HG03442 (cell line): ENCODE data around the gene SPATC1L.

Experiments
- ATAC-seq: cut with Tn5 transposase; IDR thresholded peaks from one replicate; pipeline ENCODE4 v1.9.1; 2021; ENCODE audit warnings: mild to moderate bottlenecking, moderate library complexity; ENCODE audit not compliant: unreplicated experiment

Gene SPATC1L

DNA sequence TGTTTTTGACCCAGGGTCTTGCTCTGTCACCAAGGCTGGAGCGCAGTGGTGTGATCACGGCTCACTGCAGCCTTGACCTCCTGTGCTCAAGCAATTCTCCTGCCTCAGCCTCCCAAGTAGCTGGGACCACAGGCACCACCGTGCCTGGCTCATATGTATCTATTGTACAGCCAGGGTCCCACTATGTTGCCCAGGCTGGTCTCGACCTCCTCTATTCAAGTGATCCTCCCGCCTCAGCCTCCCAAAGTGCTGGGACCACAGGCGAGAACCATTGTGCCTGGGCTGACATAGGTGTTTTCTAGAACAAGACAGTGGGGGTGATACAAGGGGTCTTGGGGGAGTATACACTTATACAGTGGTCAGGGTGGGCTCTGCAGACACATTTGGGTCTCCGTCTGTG is 46.4 kb downstream of the SPATC1L start:
- ATAC-seq, result no peak

DNA sequence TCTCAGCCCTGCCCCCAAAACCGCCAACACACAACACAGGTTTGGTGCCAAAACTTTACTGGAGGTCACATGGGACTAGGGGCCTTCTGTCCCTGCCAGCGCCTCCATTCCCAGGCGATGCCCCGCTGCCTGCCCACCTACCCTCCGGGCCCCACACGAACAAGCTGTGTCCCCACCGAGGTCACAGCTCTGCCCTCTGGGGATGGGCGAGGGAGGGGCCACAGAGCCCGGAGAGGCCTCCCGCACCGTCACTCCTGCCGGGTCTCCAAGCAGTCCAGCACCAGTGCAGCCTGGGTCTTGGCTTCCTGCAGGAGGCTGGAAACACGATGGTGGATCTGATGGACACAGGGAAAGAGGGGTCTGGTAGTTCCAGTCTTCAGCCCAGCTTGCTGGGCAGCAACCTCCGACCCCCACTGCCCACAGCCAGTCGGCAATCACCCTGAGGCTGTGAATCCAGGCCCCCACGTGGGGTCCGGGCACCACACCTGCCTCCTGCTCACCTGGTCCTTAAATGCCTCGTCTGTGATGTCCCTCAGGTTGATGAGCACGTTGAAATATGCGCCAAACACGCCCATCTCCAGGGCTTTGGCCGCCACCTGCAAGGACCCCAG is 47.4 kb downstream of the SPATC1L start:
- no peak for ATAC-seq

DNA sequence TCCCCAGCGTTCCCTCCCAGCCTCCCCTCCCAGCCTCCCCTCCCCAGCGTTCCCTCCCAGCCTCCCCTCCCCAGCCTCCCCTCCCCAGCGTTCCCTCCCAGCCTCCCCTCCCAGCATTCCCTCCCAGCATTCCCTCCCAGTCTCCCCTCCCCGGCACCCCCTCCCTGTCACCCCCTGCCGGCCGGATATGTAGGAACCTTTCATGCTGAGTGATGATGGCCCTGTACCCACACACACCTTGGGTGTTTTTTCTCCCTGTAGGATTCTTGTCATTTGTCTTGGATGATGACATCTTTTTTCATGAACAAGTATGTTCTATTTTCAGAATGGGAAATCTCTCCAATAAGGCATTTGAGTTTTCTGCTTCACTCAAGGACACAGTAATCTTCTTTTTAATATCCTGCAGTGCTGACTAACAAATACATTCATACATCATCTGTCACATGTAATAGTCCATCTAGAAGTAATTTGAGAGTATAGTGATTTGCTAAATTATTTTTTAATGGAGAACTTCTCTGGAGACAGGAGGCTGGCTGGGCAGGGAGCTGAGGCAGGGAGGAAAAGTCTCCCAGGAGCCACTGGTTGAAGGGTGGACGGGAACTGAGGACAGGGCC is 48.4 kb downstream of the SPATC1L start:
- ATAC-seq, result no peak

DNA sequence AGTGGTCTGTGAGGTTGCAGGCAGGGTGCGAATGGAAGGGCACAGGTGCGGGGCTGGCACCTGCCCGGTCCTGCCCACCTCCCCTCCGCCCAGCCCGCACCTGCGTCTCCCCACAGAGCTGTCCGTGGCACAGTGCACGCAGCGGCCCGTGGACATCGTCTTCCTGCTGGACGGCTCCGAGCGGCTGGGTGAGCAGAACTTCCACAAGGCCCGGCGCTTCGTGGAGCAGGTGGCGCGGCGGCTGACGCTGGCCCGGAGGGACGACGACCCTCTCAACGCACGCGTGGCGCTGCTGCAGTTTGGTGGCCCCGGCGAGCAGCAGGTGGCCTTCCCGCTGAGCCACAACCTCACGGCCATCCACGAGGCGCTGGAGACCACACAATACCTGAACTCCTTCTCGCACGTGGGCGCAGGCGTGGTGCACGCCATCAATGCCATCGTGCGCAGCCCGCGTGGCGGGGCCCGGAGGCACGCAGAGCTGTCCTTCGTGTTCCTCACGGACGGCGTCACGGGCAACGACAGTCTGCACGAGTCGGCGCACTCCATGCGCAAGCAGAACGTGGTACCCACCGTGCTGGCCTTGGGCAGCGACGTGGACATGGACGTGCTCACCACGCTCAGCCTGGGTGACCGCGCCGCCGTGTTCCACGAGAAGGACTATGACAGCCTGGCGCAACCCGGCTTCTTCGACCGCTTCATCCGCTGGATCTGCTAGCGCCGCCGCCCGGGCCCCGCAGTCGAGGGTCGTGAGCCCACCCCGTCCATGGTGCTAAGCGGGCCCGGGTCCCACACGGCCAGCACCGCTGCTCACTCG is 52.2 kb downstream of the SPATC1L start:
- ATAC-seq, result no peak

GRCh38 chr21:46131588-46131837 is 52.7 kb downstream of the SPATC1L start:
- no peak for ATAC-seq

DNA sequence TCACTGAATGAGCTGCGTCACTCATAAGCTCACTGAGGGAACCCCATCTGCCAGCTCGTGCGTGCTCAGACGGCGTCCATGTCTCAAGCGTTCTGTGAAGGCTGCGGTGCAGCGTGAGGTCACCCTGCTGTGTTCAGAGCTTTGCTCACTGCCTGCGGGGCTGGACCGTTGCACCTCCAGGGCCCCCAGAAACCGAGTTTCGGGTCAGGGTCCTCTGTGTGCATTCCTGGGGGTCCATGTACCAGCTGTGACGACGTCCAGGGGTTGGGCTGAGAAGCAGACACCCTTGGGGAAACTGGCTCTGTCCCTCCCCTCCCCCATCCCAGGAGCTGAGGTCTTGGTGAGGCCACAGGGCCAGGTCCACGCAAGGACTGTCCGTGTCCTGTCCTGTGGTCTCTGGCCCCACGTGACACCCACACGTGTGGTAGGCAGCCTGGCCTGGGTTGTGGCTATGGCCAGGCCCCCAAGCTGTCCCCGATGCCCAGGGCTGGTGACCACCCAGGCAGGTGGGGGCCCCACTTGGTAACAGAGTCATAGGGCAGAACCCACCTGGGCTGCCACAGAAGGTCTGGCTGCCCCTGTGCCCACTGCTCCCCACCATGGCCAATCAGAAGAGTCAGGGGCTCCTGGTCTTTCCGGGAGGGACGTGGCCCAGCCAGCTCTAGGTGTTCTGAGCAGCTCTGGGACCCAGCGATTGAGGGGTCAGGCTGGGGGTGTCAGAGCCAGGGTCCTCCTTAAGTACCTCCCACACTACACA is 53.2 kb downstream of the SPATC1L start:
- no peak for ATAC-seq

DNA sequence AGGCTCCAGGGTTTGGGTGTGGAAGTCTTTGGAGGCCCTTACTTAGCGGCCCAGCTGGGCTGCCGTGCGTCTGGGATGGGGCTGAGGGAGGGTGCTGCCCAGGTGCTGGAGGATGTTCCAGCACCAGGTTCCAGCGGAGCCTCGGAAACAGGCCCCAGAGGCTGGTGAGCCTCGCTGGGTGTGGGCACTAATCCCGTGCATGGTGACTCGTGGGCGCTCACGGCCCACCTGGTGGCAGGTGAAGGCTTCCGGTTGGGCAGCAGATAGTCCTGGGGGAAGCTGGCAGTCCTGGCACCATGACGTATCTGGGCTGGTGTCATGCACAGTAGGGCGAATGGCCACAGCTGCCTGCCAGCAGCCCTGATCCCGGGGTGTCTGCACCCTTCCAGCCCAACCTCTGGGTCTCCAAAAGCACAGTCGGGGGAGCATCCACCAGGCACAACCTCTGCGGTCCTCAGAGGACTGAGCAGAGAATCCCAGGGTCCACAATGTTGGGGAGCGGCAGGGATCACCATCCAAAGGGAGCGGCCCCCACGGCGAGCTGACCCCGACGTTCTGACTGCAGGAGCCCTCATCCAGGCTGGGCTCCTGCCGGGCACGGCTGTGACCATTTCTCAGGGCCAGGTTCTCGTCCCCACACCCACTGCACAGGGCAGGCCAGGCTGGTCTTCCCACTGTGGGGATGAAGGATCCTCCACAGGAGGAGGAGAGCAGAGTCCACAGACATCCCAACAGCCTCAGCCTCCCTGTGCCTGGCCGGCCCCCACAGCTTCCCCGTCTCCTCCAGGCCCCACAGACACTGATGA is 54.2 kb downstream of the SPATC1L start:
- ATAC-seq, result no peak

DNA sequence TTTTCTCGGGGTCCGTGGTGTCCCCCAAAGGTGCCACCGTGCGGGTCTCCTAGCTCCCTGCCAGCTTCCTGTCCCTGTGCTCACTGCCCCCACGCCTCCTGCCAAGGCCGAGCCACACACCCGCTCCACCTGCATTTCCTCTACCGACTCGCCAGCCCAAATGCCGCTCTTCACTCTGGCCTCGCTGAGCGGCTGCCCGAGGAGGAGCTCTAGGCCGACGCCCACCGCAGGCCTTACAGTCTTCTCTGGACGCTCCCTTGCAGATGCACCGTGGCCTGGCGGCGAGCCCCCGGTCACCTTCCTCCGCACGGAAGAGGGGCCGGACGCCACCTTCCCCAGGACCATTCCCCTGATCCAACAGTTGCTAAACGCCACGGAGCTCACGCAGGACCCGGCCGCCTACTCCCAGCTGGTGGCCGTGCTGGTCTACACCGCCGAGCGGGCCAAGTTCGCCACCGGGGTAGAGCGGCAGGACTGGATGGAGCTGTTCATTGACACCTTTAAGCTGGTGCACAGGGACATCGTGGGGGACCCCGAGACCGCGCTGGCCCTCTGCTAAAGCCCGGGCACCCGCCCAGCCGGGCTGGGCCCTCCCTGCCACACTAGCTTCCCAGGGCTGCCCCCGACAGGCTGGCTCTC is 55.2 kb downstream of the SPATC1L start:
- no peak for ATAC-seq

DNA sequence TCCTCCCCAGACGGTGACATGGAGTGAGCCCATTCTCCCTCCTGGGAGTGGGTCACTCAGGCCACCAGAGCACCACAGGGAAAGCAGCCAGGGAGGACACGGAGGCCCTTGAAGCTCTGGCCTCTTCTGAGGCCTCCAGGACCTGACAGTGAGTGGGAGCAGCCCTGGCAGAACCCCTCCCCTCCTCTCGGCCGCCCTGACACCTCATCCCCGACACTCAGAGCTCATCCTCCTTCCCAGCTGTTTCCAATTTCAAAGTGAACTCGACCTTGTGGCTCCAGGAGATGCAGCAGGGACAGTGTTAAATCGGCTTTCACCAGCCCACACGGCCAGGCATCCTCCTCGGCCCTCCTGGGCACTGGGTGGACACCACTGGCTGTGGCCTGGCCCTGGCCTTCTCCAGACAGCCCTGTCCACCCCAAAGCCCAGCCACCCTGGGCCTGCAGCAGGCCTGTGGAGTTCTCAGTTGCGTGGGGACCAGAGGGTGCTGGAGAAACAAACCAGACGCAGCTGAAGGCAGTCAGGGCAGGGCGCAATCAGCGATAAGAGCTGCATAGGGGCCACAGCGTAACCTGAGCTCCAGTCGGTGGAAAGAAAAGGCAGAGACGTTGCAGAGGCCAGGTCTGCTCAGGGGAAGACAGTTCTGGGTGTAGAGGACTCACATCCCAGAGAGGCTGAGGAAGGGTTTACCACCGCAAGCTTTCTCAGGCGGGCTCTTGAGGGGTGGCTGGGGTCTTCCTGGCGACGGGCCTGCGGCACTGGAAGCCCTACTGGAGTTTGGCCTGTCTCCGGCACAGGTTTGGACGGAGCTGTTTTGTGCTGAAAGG is 55.9 kb downstream of the SPATC1L start:
- ATAC-seq, result no peak

- ATAC-seq, result no peak
Observed at GRCh38 chr21:46127239-46128105, 56.8 kb downstream of the SPATC1L start.

DNA sequence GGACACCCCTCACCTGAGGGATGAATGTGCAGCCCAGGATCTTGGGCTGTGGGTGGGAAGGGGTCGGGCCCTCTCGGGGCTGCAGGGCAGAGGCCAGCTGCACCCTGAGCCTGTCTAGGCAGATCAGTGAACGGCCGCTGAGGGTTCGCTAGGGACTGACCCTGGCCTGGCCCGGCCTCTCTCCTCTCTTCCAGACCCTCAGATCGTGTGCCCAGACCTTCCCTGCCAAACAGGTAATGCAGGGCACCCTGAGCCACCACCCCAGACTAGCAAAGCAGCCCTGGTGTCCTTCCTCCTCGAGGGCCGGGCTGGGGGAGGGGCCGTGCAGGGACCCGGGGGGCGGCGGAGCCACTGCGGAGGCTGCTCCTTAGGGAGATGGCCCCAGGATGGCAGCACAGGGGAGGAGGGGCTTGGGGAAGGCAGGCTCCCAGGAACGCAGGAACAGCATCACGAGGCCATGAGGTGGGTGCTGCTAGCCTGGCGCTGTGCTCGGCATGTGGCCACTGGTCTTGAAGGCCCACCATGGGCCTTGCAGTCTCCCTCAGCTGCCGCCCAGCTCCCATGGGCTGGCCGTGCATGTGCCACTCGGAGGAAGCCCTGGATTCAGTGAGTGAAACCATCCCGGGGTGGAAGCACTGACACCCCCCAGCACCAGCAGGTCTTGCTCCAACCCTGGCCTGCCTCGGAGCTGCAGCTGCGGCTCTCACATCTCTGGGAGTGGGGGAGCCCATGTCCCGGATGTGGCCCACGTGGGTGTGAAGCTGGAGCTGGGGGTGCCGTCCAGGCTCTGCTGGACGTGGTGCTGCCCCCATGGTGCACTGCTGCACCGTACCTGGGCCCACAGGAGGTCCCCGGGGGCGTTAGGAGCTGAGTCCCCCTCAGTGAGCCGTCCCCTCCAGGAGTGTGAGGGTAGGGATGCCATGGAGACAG is 57.7 kb downstream of the SPATC1L start:
- no peak for ATAC-seq

DNA sequence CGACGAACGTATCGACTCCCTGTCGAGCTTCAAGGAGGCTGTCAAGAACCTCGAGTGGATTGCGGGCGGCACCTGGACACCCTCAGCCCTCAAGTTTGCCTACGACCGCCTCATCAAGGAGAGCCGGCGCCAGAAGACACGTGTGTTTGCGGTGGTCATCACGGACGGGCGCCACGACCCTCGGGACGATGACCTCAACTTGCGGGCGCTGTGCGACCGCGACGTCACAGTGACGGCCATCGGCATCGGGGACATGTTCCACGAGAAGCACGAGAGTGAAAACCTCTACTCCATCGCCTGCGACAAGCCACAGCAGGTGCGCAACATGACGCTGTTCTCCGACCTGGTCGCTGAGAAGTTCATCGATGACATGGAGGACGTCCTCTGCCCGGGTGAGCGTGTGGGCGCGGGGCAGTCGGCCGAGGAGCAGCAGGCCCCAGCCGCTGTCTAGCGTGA is 58.4 kb downstream of the SPATC1L start:
- no peak for ATAC-seq

DNA sequence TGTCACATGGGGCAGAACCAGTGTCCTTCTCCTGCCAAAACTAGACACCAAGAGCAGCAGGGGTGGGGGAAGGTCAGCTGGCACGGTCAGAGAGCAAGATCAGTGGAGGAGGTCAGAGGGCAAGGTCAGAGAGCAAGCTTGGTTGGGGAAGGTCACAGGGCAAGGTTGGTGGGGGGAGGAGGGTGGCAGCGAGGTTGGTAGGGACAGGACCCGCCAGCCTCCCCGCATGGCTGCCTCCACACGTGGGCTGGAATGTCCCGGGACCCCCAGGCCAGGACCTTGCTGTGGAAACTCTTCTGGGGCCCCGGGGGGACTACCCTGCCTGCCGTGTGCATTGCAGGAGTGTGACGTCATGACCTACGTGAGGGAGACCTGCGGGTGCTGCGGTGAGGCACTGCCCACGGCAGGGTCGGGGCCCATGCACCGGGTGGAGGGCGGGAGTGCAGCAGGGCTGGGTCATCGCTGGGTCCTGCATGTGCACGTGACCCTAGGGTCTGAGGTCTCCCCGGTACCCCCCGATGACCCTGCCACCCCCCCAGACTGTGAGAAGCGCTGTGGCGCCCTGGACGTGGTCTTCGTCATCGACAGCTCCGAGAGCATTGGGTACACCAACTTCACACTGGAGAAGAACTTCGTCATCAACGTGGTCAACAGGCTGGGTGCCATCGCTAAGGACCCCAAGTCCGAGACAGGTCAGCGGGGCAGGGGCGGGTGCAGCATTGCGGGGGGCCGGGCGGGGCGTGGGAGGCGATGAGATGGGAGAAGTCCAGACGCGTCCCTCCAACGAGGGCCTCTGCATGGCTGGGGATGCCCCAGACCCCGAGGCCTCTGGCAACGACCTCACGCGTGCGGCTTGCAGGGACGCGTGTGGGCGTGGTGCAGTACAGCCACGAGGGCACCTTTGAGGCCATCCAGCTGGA is 59.1 kb downstream of the SPATC1L start:
- ATAC-seq, result no peak

- no peak for ATAC-seq
Observed at GRCh38 chr21:46124083-46124925, 60.0 kb downstream of the SPATC1L start.
